DMS53 (cell line): ENCODE measurements around the gene ZNF473.
"Not testable (repeated sequence)": the region's sequence is repeated elsewhere in the genome, so short reads cannot be mapped to it uniquely, and the experiment has no call there.

Experiments
- DNase-seq: peaks from one replicate; lab custom pipeline; 2025; lab: John Stamatoyannopoulos, UW

The ZNF473 gene

DNA sequence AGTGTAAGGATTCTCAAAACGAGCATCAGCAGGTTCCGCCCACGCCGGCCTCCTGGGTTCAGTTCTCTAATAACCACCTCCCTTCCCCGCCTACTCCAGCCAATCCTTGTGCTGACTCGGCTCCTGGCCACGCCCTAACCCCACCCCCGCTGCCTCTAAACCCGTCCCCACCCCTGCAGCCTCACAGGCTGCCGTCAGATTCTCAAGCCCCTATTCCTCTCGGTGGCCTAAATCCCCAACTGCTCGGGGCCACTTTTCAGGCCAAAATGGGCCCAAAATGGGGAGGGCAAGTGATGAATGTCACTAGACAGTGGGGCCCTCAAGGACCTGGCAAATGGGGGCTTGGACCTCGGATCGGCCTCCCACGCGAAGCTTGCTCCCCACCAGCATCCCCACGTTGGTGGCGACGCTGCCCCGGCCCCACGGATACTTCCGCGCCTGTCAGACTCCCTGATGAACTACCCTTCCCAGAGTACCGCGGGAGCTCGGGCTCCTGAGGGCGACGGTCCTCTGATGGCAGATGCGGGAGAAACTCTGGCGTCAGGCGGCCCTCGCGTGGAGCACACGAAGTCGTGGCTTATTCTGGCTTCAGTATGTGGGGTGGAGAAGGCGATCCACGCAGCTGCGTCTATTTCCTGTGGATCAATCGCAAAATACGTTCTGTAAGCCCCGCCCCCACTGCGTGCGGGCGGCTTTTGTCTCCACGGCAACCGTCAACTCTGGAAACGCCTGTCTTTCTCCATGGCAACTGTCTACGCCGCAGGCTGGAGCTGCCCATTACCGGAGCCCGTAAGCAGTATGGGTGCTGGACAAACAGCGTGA is 24.8 kb downstream of the ZNF473 start:
- DNase-seq: peak; percentile 95

DNA sequence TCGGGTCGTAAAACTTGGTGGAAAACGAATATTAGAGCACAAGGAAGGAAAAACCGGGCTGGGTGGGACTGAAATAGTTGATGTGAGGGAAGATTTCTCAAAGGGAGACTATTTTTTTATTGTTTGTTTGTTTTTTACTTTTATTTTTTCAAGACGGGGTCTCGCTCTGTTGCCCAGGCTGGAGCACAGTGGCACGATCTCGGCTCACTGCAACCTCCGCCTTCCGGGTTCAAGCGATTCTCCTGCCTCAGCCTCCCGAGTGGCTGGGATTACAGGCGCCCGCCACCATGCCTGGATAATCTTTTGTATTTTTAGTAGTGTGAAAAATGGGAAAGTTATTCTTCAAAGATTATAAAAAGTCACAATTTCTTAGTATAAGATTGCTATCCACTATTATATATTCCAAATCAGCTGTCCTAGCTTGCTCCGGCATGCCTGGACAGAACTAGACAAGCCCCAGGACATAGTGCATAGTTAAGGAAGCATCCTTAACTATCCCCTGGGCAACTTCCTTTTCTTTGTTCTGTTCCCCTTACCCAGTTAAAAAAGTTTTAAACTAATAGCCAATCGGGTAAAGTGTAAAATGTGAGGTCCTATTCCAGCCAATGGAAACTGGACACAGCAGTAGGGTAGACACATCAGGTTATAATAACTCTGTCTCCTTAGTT is 25.6 kb downstream of the ZNF473 start:
- not testable (repeated sequence) for DNase-seq

DNA sequence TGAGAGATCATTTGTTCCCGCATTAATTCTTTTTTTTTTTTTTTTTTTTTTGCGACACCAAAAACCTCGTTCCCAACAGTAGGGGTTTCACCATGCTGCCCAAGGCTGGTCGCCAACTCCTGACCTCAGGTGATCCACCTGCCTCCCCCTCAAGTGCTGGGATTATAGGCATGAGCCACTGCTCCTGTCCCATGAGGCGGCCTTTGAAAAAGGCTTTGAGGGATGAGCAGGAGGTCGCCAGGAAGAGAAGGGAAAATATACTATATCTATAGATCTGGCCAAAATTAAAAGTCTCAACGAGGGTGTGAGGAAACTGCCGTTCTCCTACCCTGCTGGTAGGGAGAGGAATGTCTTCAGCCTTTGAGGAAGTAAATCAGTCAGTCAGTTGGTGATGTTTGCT is 26.2 kb downstream of the ZNF473 start:
- DNase-seq: no peak

GRCh38 chr19:50053119-50053518 is 27.3 kb downstream of the ZNF473 start:
- no peak for DNase-seq

DNA sequence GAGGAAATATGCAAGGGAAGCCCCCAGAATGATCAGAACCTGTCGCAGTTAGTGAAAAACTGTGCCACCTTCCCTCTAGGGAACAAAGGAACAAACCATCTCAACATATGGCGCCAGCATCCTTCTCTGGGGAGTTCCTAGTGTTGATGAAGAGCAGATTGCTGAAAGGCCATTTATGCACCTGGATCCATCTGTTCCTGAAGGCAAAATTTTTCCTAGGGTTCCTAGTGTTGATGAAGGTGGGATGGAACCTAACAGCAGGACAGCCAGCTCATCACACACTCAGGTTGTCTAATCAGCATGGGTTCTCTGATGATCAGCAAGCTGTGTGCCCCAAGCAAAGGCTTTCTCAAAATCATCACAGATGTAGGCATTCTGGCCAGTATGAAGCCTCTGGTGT is 32.6 kb downstream of the ZNF473 start:
- DNase-seq: no peak

DNA sequence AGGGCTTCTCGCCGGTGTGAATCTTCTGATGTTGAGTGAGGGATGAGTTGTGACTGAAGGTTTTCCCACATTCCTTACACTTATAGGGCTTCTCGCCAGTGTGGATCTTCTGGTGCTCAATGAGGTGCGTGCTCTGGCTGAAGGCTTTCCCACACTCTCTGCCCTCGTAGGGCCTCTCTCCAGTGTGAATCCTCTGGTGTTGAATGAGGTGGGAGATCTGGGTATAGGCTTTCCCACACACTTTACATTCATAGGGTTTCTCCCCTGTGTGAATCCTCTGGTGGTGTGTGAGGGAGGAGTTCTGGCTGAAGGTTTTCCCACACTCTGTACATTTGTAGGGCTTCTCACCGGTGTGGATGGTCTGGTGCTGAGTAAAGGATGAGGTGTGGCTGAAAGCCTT is 33.2 kb downstream of the ZNF473 start:
- no peak for DNase-seq

GRCh38 chr19:50060107-50060506 is 34.3 kb downstream of the ZNF473 start:
- no peak for DNase-seq

GRCh38 chr19:50061650-50062049 is 35.8 kb downstream of the ZNF473 start:
- DNase-seq: no peak

DNA sequence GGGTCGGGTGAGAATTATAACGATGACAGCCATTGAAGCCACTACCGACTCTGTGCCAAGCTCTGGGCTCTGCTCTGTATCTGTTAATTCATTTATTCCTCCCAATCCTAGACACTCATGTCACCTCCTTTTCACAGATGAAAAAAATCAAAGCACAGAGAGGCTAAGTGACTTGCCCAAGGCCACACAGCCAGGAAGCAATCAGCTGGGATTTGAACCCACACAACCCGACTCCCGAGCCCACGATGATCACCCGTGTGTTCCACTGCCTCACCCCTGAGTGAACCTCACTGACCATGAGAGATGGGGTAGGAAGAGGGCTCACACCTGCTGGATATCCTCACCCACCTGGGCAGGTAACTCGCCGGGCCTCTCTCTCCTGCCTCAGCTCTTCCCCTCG is 40.1 kb downstream of the ZNF473 start:
- no peak for DNase-seq

DNA sequence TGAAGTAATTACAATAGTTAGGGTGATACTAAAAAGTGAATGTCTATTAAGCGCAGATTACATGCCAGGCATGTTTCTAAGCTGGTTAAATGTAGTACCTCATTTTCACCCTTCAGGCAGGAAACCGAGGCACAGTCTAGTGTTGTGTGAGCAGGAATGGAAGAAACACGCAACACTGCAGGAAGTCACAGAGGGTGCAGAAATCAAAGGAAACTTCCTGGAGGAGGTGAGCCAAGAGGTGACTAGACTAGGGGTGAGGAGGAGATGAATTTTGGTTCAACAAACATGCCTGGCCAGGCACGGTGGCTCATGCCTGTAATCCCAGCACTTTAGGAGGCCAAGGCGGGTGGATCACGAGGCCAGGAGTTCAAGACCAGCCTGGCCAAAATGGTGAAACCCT is 41.8 kb downstream of the ZNF473 start:
- no peak for DNase-seq

GRCh38 chr19:50068382-50068781 is 42.6 kb downstream of the ZNF473 start:
- not testable (repeated sequence) for DNase-seq

- not testable (repeated sequence) for DNase-seq
Observed at GRCh38 chr19:50075076-50075475, 49.3 kb downstream of the ZNF473 start.

DNA sequence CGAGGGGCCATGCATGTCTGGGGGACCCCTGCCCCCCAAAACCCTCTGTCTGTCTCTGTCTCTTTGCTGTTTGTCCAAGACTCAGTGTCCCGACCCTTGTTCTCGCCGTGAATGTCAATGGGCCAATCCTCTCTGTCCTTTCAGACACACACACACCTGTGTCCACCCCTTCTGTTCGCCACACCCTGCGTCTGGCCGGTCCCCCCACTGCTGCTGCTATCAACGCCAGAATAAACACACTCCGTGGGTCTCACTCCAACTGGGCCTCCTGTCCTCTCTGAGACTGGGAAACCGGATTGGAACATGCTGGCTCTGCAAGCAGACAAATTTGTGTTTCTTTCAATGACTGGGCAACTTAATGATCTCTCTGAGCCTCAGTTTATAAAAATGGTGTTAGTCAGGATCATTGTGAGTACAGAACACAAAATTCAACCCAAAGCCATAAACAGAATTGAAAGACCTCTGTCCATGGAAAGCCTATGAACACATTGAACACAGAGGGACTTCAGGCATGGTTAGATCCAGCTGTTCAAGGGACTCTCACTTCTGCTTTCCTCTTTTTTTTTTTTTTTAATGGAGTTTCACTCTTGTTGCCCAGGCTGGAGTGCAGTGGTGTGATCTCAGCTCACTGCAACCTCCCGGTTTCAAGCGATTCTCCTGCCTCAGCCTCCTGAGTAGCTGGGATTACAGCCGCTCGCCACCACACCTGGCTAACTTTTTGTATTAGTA is 50.0 kb downstream of the ZNF473 start:
- DNase-seq: not testable (repeated sequence)

DNA sequence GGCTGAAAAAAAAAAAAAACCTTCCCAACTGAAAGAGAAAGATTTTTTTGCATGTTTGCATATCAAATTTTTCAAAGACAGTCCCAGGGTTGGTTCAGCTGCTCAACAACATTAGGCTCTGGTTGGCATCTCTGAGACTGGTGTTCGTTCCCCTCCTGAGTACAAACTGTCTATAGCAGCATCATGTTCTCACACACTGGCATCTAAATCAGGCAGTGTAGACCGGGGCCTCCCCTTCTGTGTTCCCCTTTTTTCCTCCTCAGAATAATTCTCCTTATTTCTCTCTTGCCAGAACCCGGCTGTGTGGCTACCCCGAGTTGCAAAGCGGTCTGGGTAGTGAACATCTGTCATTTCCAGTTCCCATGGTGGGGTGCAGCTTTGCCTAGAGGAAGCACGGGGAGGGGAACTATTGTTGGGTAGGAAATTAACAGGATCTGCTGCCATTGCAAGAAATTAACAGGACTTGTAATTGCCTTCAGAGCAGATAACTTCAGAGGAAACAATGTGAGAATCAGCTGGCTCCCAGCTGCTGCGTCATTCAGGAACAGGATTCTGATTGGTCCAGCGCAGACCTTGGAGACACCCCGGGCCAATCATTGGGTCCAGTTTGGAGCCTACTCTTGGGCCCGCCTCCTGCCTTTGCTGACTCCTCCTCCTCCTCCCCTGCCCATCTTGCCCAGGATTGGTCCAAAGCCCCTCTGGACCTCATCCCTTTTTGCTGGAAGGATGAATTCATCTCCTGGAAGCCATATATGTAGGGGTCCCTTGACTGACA is 51.0 kb downstream of the ZNF473 start:
- not testable (repeated sequence) for DNase-seq

- not testable (repeated sequence) for DNase-seq
Observed at GRCh38 chr19:50079014-50079413, 53.2 kb downstream of the ZNF473 start.

DNA sequence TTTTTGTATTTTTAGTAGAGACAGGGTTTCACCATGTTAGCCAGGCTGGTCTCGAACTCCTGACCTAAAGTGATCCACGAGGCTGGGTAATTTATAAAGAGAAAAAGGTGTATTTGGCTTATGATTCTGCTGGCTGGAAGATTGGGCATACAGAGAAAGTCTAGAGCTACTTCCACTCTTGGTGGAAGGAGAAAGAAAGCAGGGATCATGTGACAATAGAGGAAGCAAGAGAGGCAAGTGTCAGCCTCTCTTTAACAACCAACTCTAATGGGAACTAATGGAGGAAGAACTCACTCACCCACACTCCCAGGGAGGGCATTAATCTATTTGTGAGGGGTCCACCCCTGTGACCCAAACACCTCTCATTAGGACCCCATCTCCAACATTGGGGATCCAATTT is 58.6 kb downstream of the ZNF473 start:
- not testable (repeated sequence) for DNase-seq

DNA sequence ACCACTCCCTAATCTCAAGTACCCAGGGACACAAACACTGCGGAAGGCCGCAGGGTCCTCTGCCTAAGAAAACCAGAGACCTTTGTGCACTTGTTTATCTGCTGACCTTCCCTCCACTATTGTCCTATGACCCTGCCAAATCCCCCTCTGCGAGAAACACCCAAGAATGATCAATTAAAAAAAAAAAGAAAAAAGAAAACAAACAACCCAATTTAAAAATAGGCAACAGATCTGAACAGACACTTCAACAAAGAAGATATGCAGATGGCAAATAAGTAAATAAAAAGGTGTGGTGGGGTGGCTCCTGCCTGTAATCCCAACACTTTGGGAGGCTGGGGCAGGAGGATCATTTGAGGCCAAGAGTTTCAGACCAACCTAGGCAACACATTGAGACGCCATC is 61.3 kb downstream of the ZNF473 start:
- DNase-seq: not testable (repeated sequence)

DNA sequence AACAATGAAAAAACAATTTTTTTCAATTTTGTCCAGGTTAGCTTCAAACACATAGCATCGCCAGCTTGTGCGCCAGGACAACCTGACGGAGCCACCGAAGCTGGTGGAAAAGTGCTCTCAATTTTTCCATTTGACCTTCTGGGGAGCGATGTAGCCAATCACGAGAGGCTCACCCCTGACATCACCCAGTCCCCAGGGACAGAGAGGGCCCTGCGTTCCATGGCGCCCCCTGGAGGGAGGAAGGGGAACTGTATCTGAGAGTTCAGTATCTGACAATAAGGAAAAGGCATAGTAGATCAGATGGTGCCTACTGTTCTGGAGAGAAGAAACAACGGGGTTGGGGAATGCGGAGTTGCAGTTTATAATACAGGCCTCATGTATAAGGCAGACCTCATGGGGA is 64.9 kb downstream of the ZNF473 start:
- not testable (repeated sequence) for DNase-seq

DNA sequence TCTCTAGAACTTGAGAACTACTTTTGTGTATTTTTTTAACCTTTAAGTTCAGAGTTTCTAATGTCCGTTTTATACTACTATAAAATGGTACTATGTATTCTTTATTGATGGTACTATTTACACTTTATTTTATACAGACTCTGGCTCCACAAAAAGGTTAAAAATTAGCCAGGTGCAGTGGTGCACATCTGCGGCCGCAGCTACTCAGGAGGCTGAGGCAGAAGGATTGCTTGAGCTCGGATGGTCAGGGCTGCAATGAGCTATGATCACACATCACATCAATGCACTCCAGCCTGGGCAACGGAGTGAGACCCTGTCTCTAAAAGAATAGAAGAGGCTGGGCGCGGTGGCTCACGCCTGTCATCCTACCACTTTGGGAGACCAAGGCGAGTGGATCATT is 66.0 kb downstream of the ZNF473 start:
- DNase-seq: not testable (repeated sequence)

- DNase-seq: not testable (repeated sequence)
Observed at GRCh38 chr19:50092597-50092996, 66.8 kb downstream of the ZNF473 start.

- DNase-seq: not testable (repeated sequence)
Observed at GRCh38 chr19:50097884-50098283, 72.1 kb downstream of the ZNF473 start.

- DNase-seq: not testable (repeated sequence)
Observed at GRCh38 chr19:50098892-50099291, 73.1 kb downstream of the ZNF473 start.
